UCSD-AML1 (cell line): ENCODE measurements around the gene CAPNS1.

Experiments used
- DNase-seq: peaks from one replicate; lab custom pipeline; 2025; ENCODE audit not compliant: unreplicated experiment; lab: John Stamatoyannopoulos, UW

Gene CAPNS1

DNA sequence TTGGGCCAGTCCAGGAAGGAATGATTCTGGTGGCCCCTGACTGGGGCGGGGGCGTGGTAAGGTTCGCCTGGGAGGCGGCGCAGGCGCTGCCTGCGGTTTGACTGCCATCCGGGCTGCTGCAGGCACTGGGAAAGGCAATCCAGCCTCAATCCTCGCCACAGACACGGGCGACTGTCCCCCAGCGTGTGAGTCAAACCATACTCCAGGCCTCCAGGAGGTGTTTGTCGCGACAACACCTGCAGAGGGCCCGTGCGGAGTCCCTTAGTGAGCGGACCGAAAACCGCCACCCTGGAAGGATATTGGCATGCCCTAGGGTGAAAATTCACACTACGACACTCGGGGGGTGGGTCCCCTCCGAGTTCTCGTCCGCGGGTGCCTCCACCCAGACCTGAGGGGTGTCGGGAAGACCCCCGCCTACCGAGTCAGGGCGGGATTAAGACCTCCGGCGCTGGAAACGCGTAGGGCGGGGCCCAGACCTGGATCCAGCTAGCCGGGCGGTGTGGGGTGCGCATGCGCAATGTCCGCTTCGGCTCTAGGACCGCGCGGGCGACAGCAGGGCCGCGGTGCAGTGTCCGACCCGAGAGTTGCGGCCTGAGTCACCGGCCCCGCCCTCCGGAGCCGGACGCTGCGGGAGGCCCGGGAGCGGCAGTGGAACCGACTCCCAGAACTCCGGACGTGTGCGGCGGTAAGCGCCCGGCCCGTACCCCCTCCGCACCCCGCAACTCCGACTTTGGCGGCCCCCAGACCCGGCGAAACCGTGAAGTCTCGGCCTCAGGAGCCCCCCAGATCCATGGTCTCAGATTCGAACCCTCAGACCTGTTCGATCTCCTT lies at the start of gene CAPNS1:
TSS of gene CAPNS1 (plus strand) at position 594 of the 831 bp plus-strand sequence. CDS start 946 bp downstream, outside the sequence.
- DNase-seq: peak; percentile 99

DNA sequence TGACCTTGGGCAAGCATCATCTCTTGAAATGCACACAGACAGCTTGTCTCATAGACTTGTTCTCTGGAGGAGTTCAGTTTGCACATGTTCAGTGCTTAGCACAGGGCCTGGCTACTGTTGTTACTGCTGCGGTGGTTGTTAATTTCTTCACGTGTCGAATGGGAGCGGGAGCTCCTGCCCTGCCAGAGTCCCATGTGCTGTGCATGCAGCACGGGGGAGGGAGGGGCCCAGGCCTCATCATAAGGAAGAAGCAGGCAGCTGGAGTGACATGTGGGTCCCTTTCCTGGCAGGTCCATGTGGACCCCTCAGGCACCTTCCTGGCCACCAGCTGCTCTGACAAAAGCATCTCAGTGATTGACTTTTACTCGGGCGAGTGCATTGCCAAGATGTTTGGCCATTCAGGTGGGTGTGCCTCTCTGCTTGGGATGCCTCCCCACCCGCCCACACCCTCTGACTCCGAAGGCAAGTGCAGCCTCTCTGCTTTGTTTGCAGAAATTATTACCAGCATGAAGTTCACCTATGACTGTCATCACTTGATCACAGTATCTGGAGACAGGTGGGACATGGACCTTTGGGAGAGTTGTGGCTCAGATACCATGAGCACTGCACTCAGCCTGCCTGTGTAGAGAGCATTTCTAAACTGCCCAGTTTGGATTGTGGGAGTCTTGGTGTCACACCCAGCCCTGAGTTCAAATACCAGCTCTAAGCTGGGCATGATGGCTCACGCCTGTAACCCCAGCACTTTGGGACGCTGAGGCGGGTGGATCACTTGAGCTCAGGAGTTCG lies 48.8 kb upstream of the CAPNS1 start:
- DNase-seq: no peak

DNA sequence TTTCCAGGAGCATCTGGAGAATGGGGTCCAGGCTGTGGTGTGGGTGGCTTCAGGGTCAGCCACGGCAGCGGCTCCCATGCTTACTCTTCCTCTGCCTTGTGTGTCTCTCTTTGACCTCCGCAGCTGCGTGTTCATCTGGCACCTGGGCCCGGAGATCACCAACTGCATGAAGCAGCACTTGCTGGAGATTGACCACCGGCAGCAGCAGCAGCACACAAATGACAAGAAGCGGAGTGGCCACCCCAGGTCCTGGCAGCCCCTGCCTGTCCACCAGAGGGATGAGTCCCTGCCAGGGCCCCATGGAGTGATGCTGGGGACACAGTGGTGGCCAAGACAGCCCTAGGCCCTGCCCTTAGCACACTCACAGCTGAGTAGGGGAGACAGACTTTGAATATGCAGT lies 47.3 kb upstream of the CAPNS1 start:
- no peak for DNase-seq

DNA sequence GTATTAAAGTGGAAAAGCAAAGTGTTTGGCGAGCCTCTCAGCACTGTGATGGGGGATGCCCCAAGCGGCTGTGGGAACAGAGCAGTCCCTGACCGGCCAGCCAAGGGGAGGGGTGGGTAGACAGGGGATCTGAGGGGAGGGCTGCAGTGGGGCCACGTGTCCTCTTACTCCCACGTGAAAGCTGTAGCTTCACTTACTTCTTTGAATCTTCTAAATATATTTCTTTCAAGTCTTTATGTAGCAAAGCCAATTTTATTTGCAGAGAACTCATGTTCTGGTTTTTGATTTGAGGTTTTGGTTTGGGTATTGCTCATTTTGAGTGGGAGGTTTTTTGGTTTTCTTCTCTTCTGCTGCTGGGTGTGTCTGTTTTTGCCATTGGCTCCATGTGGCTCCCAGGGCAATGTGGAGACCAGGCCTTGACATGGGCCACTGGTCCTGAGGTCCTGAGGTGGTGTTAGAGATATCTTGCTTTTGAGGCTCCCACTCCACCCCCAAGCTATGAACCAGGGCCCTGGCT lies 46.7 kb upstream of the CAPNS1 start:
- DNase-seq: no peak

DNA sequence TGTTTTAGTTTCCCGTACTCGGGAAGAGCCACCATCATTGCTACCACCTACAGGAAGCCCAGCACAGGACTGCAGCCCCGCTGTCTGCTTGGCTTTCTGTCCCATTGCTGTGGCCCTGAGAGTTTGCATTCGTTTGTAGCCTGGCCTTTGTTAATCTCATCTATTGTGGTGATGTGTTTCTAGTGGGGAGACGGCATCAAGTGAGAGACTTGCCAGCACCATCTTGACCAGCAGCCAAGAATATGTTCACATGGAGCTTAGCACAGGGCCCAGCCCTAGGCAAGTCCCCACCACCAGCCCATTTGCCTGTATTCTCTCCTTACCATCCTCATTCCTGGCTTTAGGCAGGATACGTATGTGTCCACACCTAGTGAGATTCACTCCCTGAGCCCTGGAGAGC lies 46.2 kb upstream of the CAPNS1 start:
- DNase-seq: no peak

DNA sequence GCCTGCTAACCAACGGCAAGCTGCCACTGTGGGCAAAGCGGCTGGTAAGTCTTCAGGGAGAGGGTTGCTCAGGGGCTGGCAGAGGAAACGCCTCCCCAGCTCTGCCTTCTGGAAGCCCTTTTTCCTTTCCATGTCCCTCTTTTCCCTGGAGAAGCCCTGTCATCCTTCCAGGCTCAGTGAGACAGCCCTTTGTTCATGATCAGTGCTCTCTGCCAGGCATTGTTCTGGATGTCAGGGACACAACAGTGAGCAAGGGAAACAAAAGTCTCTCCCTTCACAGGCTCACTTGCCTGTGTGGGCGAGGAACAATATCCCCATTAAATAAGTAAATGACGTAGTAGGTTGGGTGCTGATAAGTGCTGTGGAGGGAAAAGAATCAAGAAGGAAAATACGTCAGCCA lies 42.8 kb upstream of the CAPNS1 start:
- no peak for DNase-seq

DNA sequence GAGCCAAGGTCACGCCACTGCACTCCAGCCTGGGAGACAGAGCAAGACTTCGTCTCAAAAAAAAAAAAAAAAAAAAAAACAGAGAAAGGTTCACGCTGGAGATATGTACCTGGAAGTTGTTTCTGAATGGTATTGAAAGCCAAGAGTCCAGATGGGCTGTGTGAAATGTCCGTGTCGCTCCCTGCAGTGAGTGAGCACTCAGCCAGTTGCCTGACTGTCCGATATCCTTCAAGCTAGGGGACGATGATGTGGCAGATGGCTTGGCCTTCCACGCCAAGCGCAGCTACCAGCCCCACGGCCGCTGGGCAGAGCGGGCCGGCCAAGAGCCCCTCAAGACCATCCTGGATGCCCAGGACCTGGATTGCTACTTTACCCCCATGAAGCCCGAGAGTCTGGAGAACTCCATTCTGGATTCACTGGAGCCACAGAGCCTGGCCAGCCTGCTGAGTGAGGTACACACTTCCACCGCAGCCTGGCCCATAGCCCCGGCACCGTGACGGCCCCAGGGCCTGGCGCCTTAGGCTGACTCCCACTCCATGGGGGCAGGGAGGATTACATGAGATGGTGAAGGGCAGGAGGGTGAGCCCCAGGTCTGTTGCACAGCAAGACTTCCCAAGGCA lies 40.6 kb upstream of the CAPNS1 start:
- DNase-seq: no peak

DNA sequence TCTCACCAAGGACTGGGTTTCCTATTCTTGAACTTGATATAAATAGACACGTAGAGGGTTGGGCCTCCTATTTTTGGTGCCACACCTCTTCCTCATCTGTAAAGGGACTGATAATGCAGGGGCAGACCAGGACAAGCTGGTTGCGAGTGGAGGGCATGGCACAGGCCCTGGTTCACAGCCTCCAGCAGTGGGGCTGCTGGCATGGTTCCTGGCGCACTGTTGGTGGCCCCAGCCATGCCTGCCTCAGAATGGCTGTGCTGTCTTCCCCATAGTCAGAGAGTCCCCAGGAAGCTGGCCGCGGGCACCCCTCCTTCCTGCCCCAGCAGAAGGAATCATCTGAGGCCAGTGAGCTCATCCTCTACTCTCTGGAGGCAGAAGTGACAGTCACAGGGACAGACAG lies 39.4 kb upstream of the CAPNS1 start:
- DNase-seq: no peak

DNA sequence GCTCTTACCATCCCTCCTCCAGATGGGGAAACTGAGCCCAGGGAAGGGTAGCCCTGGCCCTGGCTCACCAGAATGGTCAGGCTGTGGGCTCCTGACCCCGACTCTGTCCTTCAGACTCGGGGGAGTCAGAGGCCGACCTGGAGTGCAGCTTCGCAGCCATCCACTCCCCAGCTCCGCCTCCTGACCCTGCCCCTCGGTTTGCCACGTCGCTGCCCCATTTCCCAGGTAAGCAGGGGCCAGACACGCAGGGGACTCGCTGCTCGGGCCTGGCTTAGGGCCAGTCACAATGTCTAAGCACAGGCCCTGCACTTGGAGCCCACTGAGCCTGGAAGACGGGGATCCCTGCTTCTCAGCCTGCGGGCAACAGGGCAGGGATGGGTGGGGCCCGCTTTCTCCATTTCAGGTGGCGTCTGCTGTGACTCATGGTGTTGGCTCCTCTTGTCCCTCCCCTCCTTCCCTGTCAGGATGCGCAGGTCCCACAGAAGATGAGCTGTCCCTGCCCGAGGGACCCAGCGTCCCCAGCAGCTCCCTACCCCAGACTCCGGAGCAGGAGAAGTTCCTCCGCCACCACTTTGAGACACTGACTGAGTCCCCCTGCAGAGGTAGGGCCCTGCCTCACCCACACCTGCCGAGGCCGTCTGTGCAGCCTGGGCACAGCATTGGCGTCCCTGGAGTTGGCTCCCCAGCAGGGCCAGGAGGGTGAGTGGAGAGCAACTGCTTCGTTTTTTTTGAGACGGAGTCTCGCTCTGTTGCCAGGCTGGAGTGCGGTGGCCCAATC lies 38.1 kb upstream of the CAPNS1 start:
- no peak for DNase-seq

DNA sequence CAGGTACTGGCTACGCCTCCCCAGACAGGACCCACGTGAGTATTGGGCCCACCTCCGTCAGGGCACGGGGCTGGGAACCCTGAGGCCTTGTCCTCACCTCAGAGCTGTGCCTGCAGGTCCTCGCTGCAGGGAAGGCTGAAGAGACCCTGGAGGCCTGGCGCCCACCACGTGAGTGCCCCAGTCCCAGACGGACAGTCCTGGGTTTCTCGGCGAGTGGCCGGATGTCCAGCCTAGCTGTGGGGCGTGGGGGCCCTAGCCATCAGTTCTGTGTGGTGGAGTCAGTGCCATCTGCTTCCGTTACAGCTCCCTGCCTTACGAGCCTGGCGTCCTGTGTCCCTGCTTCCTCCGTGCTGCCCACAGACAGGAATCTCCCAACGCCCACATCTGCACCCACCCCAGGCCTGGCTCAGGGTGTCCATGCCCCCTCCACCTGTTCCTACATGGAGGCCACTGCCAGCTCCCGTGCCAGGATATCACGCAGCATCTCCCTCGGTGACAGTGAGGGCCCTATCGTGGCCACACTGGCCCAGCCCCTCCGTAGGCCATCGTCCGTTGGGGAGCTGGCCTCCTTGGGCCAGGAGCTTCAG lies 36.7 kb upstream of the CAPNS1 start:
- no peak for DNase-seq

DNA sequence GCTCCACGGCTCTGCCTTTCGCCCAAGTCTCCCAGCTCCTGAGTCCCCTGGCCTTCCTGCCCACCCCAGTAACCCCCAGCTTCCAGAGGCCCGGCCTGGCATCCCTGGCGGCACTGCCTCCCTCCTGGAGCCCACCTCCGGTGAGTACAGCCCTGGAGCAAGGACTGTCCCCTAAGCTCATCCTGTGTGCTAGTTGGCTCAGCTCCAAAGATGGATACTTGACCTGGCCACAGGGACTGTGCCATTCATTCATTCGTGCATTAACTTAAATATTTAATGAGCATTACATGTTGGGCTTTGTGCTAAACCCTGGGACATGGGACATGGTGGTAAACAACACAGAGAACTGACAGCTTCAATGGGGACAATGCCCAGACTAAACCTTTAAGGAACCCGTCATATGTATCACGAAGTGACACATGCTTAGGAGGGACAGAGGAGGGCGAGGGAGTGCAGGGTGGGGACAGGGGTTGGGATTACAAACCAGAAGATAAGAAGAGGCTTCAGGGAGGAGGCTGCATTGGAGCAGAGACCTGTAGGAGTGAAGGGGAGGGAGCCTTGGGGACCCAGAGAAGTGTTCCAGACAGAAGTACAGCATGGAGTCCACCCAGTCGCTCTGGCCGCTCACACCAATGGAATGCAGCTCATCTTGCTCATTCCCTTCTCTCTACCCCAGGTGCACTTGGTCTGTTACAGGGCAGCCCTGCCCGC lies 35.9 kb upstream of the CAPNS1 start:
- DNase-seq: no peak

DNA sequence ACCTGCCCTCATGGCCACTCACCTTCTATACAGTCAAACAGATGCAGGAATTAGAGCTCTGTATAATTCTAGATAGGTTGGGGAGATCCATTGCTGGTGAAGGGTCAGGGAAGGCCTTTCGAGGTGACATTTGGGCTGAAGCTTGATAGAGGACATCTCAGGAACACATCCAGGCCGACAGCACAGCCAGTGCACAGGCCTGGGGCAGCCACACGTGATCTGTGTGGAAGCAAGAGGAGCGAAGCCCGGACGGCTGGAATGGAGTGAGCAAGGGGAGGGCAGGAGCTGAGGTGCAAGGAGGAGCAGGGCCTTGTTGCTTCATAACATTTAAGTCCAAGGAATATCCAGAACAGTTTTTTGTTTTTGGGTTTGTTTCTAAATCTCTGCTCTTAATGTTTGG lies 33.4 kb upstream of the CAPNS1 start:
- DNase-seq: no peak

DNA sequence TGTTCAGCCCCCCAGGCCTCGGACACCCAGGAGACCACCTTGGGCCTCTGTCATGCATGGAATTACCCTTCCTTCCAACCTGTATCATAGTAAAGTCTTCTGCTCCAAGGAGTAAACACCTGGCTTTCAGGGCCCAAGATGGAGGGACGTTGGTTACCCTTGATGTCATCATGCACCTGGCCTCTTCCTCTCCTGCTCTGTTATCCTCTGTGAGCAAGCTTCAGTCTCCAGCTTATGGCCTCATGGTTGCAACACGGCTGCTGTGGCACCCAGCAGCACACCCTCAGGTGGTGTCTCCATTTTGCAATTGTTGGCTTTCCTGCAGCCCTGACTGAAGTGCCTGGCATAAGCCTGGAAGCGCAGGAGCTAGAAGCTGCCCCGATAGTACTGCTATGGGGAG lies 32.9 kb upstream of the CAPNS1 start:
- no peak for DNase-seq

DNA sequence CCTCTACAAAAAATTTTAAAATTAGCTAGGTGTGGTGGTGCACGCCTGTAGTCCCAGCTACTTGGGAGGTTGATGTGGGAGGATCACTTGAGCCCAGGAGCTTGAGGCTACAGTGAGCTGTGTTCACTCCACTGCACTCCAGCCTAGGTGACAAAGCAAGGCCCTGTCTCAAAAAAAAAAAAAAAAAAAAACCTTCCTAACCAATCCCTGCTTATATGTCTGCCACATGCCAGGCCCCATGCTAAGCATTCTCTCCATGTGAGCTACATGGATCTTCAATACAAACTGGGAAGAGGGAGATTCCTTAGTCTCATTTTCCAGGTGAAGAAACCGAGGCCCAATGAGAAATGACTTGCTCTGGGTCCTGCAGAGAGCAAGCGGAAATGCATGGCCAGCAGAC lies 31.2 kb upstream of the CAPNS1 start:
- no peak for DNase-seq

DNA sequence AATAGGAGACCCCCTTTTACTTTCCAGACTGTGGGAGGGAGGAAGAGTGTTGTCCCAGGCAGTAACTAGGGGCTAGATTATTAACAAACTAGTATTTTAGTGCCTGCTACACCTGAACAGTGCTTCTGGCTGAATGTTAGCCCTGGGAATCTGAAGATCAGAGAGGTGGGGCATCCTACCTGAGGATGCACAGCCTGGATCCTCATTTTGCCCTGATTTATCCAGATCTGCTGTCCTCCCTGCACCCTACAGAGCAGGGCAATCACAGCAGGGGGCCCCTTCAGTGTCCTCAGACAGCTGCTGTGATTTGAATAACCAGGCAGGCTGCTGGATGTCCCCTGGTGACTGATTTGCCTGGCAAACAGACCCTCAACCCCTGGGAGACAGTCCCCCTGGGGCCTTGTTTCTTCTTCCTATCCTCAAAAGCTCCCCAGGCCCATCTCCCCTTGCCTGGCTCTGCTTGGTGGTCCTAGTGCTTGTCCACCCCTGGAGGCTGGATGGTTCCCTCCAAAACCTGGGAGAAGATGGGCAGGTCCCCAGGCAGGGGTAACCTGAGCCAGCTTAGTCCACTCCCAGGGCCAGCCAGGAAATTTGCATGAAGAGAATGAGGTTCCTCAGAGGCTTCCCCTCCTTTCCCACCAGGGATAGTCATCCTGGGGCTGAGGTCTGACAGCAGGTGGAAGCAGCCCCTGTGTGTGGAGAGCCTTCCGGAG lies 29.2 kb upstream of the CAPNS1 start, which contains the start of gene OVOL3:
TSS of gene OVOL3 (plus strand) at position 657 of the 713 bp plus-strand sequence. CDS start 60 bp downstream, outside the sequence.
- no peak for DNase-seq

DNA sequence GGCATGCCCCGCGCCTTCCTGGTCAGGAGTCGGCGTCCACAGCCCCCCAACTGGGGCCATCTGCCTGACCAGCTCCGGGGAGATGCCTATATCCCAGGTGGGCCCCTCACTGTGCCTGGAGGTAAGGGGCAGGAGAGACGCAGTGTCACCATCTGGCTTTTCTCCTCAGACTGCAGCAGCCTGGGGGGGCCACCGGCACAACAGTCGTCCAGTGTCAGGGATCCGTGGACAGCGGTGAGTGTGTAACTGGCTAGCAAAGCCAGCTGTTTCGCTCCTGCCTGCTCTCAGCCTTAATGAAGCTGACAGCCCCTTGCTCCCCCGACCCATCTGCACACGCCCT lies 28.7 kb upstream of the CAPNS1 start:
- DNase-seq: no peak

DNA sequence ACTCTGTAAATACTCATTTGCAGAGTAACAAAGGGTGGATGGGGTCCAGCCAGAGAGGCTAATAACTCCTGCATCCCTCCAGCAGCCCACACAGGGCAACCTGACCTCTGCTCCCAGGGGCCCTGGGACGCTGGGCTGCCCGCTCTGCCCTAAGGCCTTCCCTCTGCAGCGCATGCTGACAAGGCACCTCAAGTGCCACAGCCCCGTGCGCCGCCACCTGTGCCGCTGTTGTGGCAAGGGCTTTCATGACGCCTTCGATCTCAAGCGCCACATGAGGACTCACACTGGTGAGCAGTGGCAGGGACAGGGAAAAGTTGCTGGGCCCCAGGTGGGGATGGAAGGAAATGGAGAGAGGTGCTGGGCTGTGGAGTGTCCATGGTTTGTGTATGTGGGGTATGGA lies 27.2 kb upstream of the CAPNS1 start:
- DNase-seq: no peak

DNA sequence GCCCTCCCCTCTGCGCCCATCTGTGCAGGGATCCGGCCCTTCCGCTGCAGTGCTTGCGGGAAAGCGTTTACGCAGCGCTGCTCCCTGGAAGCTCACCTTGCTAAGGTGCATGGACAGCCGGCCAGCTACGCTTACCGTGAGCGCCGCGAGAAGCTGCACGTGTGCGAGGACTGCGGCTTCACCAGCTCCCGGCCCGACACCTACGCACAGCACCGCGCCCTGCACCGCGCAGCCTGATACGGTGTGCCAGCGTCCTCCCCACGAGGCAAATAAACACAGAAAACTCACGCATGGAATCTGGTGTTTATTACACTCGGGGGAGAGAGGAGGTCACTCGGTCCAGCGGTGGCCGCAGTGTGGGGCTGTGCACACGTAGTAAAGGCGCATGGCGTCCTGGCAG lies 26.4 kb upstream of the CAPNS1 start:
- no peak for DNase-seq
